HG03520 (cell line): ENCODE results near the gene COMMD2.
A peak's percentile ranks its signal among the peaks of the same experiment; 100 is the strongest.

Experiments used
- ATAC-seq: cut with Tn5 transposase; IDR thresholded peaks from one replicate; pipeline ENCODE4 v1.9.1; 2021; ENCODE audit warnings: mild to moderate bottlenecking, moderate library complexity; ENCODE audit not compliant: unreplicated experiment

COMMD2 gene

DNA sequence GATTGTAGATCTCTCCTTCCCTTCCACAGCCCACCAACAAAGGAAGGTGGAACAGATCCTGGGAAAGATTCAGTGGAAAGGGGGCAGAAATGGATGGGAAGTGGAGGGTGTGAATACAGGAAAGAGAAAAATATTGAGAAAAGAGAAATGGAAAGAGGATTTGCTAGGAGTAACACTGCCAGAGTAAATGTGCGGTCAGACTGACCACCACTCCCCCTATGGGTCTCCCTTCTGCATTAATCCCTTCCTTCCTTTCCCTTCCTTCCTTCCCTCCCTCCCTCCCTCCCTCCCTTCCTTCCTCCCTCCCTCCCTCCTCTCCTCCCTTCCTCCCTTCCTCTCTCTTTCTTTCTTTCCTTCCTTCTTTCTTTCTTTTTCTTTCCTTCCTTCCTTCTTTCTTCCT lies 12.0 kb upstream of the COMMD2 start:
- no peak for ATAC-seq

DNA sequence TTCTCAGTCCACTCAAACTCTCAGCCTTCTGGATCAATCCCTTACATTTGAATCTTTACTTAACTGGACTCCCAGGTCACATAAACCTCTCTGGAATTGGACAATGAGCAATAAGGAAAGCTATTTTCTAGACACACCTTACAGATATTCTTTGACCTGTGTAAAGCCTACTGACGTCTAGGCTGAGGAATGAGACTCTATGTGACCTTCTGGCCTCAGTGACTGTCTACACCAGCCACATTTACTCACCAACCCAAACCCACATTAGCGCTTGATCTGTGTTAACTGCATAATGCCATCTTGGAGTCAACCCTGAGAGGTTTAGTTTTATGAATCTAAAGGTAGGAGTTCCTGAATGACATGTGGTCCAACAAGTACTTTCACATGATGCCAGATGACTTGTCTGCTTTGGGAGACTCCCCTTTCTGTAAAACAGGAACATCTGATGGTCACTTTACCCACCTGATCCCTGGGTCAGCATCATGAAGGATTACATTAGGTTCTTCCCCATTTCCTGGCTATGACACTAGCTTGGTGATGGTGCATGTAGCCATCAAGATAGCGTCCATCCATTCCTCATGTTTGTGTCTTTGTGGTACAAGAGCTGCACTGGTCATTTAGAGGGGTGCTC lies 11.4 kb upstream of the COMMD2 start:
- no peak for ATAC-seq

DNA sequence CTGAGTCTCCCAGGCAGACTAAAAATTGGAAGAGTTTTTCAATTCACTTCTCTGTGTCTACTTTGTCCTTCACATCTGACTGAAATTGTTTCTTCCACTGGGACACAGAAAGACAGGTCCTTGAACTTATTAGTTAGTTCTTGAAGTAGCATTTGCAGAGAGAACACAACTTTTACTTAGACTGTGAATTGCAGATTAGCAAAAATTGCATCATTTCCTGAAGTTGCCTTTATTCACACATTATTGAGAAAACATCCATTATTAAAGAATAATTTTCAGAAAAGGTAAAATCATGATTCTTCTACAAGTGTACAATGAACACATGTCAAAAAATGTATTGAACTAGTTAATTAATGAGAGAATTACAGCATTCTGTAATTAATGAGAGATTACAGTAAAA lies 1.4 kb upstream of the COMMD2 start:
- no peak for ATAC-seq

DNA sequence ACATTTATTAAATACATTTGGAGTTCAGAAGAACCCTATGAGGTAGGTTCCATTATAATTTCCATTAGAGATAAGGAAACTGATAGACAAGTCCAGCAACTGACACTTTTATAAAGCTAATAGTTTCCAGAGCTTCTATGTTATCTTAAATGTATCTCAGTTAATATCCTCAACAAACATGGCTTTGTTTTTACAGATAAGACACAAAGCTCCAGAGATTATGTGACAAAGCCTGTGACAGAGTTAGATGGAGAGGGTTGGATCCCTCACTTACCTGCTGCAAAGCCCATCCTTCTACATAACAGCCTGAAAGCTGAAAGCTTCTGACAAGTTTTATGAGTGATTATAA lies 473 bp upstream of the COMMD2 start:
- ATAC-seq, result peak; percentile 7

DNA sequence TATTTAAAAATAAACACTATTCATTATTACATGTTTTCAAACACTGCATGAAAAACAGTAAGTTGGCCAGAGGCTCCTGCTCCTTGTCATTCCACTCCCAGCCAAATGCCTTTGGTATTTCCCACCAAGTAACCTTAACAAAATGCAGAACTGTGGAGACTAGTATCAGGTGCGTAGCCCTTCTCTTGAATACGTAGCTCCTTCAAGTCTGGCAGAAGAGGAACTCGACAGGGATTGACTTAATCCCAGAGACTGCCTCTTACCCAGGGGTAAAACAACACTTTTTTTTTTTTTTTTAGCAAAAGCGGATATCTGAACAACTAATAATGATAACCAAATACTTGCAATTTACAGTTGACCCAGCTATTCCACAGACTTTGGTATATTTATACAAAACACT lies 738 bp downstream of the COMMD2 start:
- ATAC-seq, result no peak

DNA sequence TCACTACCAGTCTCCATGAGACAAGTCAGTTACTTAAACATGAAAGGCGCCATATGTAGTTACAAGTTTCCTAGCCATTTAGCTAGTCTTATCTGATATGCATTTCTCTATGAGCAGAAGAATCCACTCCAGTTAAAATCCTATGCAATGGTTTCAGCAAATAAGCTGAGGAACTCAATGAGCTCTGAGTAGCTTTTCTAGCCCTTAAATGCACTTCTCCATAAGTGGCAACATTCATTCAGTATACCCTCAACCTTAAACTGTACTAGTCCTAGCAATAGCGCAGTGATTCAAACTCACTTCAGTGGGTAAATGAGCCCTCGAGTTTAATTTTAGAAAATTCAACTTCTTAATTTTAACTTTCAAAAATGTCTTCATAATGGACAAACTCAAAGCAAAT lies 7.7 kb downstream of the COMMD2 start:
- ATAC-seq, result no peak

DNA sequence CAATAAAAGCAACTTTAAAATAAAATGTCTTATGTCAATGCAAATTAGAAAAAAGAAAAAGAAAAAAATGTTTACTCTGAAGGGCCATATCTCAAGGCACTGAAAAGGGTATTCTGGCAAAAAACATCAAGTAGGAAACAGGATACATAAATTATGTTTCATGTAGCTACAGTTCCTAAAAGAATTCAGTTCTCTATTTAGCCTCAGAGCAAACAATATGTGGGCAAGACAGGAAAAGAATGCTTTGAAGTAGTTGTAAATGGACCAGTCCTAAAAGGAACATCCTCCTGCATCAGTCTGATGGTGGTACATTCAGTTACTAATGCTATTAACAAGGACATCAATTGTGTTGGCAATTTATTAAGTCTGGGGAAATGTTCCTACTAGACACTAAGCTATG lies 8.1 kb downstream of the COMMD2 start:
- no peak for ATAC-seq

DNA sequence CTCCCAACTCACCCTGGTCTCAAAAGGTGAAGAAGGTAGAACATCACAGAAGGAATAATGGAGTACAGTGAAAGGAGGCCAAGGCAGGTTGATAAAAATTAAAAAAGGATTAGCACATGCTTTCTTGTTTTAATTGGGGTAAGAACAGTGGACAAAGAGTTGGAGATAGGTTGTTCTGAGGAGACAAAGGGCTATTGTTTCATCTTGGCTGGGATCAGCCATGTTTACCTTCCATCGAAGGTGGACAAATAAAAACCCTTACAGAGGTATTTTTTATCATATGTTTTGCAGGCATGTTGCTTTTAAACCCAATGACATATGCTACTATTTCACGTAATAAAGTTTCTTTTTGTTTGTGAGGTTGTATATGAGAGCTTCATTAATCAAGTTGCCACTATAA lies 12.9 kb downstream of the COMMD2 start:
- no peak for ATAC-seq

DNA sequence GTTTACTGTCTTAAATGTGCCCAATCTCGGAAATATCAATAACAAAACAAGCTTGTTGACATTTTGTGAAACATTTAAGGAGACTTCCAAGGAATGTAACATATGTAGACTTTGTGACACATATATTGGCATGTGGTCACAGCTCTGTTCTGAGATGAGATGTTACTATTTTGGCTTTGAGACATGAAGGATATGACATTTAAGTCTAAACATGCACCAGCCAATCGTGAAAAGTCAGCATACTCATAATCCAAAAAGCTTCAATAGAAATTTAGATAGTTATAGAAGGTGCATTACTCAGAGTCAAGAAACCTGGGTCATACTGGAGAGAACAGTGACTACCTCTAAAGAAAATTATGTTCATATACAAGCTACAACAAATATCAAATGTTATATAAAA lies 13.4 kb downstream of the COMMD2 start:
- ATAC-seq, result no peak

DNA sequence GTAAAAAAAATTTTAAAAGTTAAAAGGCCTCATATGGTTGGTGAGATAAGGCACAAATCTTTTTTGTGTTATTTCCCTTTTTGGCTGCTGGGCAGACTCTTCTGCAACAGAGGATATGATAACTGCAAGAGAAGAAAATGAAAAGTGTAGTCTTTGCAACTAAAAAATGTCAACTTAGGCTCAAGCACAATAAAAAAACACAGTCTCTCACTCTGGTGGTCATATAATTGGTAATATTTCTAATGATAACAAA lies 15.4 kb downstream of the COMMD2 start:
- no peak for ATAC-seq

DNA sequence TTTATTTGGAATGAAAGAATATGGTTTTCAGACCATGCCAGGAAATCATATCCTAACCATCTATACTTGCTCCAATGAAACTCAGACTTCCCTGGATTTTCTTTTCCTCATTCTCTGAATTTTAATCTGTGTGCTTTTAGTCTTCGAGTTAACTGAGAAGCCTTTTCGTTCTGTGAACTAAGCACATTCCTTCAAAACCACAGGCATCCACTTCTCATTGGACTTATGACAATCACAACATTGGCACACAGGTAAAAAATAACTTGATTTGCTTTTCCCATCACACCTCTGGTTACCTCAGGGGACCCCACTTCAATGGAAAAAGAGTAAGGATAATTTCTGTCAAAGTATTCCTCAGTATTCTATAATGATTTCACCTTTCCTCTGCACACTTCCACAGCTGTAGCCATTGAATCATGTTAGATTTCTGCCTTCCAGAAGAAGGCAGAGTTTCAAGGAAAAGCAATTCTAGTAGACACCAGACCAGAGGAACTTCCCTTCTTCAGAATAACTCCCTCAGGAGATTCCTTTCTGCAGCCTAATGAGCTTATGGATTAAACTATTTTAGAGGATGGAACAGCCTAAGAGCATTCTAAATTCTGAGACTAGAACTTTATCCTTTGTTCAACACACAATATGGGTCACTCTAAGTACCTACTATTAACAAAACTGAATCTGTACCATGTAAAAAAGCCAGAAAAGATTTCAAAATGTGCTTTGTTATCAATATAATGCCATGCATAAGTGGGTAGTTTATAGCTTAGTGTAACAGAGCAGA lies 15.9 kb downstream of the COMMD2 start:
- no peak for ATAC-seq

DNA sequence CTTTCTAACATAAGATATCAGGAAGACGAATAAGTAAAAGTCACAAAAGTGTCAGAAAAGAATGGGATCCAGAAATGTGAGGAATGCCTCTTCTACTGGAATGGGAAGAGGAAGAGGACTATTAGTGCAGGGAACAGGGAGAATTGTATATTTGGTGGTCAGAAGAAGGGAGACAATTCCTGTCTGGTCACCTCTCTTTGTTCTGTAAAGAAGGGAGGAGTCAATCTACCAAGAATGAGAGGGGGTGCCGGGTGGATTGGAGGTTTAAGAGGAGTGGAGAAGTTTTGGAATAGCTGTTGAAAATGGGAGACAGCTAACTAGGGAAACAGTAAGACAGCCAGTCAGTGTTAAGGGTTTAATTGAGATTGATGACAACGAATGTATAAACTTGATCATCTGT lies 20.1 kb downstream of the COMMD2 start:
- no peak for ATAC-seq

DNA sequence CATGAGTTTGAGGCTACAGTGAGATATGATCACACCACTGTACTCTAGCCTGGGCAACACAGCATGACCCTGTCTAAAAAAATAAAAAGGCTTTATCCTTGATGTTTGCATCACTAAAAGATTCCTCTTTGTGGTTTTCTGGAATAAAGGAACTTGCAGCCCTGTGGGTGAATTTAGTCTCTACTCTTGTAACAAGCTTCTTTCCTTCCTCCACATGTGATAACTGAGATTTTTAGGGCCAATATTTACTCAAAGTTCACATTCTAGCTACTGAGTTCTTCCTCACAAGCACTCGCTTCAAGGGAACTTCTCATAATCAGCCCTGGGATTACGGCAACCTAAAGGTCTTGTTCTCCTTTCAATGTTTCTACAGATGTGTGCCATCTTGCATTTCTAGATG lies 24.6 kb downstream of the COMMD2 start:
- ATAC-seq, result no peak

DNA sequence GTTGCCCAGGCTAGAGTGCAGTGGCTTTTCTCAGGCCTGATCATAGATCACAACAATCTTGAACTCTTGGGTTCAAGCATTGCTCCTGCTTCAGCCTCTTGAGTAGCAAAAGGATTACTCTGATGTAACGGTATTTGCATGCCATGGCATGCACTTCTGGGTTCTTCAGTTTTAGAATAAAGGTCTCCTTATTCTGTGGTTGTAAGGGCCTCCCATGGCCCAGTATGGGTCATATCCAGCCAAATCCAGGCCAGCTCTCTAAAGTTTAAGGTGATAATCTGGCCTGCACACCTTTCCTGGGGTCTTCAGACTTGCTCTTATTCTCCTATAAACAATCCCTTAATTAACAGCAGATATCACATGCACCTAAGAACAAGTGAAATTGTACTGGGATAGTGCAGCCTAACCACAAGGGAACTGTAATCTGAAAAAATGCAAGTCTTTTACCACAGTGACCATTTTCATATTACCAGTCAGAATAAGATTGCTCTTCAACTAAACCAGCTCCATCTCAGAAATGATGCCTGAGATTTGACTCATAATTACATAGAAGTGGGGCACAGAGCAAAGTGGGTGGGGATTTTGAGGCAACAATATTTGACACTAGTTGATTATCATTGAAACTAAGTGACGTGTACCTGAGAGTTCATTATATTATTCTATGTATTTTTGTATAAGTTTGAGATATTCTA lies 25.4 kb downstream of the COMMD2 start:
- ATAC-seq, result peak; percentile 96

DNA sequence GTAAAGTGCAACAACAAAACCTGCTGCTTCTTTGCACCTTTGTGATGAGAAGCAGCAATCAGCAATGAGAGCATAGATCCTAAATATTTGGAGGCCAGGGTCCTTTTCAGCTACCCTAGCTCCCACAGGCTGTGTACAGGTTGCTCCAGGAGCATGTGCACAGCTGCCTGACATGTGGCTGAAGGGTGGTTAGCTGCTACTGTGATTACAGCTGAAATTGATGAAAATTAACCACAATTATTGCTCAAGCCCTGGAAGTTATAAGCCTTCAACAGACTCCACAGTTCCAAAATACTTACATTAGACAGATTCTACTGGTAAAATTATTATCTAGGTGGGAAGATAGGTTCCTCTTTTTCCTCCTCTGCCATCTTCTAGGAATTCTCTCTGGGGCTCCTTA lies 28.5 kb downstream of the COMMD2 start:
- ATAC-seq, result no peak

DNA sequence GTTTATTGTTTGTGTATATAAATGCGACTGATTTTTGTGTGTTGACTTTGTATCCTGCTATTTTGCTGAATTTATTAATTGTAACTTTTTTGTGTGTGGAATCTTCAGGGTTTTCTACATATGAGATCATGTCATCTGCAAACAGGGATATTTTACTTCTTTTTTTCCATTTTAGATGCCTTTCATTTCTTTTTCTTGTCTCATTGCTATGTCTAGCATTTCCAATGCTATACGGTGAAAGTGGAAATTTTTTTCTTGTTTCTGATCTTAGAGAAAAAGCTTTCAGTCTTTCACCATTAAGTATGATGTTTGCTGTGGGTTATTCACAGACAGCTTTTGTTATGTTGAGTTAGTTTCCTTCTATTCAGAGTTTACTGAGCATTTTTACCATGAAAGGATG lies 31.4 kb downstream of the COMMD2 start:
- no peak for ATAC-seq

DNA sequence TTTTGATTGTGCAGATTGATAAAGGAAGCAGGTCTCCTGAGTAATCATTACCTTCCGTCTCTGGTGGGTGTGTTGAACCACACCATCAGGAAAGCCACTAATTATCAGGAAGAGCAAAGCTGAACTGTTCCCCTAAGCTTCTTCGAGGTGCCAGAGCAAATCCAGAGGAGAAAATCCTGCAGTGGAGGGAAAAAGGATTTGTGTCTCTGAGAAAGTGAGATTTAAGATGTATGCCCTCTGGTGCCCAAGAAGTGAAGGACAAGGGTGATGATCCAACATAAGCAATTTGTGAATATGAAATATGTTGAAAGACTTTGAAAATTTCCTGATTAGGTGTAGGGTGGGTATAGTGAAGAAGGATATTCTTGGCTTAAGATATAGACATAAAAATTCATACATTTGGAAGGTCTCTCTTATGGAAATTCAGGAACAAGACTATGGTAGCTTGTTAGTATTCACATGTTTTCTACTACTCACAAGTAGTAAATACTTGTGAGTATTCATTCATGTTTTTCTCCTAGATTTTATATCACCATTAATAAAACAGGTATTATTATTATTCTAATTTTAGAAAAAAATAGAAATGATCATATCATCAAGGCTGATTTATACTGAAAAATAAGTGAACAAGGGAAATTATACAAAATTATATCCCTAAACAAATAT lies 34.8 kb downstream of the COMMD2 start:
- no peak for ATAC-seq

DNA sequence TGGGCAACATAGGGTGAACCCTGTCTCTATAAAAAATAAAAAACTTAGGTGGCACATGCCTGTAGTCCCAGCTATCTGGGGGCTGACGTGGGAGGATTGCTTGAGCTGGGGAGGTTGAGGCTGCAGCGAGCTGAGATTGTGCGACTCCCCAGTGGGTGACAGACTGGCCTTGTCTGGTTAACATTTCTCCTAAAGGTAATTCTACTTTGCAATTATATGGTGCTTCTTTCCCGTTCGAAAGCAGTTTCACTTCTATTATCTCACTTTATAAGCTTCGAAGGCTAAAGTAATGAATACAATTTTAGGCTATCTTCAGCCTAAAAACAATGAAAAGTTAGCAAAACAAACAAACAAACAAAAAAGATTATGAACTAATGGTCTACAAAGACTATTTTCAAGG lies 35.3 kb downstream of the COMMD2 start:
- no peak for ATAC-seq

DNA sequence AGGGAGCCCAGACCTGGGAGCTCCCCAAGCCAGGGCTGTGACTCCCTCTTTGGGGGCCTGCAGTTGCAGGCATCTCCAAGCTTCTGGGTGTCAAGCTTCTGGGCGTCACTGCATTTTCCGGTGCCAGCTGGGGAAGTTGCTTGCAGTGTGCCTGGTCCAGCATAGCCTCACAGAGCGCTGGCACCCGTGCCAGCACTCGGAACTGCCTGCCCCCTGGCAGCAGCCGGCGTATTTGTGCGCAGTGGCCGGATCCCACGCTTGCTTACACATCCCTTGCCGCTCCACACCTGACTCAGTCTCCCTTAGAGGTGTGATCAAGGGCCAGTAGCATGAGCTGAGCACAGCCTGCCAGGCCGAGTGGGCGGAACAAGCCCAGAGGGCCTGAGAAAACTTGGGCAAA lies 37.0 kb downstream of the COMMD2 start:
- no peak for ATAC-seq

DNA sequence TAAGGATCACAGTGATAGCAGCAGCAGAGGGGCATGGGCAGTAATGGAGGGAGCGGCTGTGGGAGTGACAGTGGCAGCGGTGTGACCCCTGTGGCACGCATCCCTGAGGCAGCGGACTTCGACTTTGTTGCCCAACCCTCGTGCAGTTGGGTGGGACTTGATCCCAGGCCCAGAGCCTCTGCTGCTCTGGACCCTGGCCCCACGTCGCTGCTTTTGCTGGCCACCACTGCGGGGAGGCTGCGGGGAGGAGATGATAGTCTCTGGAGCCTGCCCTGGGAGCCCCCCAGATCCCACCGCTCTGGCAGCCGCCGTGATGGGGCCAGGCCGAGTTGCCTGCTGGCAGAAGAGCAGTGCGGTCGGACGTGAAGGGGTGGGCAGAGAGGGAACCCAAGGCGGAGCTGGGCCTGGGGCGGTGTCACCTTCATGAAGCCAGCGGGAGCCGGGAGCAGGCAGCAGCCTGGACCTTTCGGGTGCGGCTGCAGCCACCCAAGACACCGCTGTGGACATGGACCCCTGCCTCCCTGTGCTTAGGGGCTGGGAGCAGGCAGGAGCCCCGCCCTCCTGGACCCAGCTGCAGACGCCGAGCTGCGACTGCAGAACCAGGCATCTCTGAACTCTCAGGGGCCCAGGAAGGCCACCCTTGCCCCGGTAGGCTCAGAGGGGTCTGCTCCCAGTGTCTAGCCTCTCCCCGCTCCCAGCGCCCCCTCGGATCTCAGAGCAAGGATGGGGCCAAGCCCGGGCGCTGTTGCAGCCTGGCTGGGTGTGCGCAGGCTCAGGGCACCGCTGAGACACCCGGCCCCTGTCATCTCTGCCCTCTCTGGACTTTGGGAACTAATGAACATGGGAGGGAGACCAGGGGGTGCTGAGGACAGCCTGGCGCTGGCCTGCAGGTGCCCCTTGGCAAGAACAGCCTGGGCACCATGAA lies 38.3 kb downstream of the COMMD2 start:
- no peak for ATAC-seq

DNA sequence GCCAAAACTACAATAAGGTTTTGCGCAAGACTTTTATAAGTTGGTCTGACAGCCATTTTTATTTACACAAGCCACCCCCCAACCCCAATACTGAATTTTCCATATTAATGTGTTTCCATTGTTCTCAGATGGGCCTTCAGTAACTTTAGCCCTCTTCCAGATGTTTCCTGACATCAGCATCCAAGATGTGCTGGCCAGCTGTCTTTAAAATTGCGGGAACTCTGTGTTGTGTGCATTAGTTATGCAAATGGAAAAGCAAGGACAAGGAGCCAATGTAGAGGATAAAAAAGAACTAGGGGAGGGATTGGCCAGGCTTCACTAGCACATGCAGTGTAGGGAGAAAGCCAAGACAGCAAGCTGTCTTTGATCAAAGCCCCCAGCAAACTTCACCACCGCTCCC lies 45.4 kb downstream of the COMMD2 start:
- no peak for ATAC-seq
